Stimulated activated CD4-positive, alpha-beta T cell treated with anti-CD3 and anti-CD28 coated beads, Interleukin-15, amount 100 ng/mL, for 24 hours (primary cell): ENCODE results near the gene IRF1.
"Not testable (repeated sequence)": the region's sequence is repeated elsewhere in the genome, so short reads cannot be mapped to it uniquely, and the experiment has no call there.

Experiments used
- DNase-seq: peaks from one replicate; pipeline ENCODE4 v3.0.0-alpha.2; 2020

IRF1 gene

DNA sequence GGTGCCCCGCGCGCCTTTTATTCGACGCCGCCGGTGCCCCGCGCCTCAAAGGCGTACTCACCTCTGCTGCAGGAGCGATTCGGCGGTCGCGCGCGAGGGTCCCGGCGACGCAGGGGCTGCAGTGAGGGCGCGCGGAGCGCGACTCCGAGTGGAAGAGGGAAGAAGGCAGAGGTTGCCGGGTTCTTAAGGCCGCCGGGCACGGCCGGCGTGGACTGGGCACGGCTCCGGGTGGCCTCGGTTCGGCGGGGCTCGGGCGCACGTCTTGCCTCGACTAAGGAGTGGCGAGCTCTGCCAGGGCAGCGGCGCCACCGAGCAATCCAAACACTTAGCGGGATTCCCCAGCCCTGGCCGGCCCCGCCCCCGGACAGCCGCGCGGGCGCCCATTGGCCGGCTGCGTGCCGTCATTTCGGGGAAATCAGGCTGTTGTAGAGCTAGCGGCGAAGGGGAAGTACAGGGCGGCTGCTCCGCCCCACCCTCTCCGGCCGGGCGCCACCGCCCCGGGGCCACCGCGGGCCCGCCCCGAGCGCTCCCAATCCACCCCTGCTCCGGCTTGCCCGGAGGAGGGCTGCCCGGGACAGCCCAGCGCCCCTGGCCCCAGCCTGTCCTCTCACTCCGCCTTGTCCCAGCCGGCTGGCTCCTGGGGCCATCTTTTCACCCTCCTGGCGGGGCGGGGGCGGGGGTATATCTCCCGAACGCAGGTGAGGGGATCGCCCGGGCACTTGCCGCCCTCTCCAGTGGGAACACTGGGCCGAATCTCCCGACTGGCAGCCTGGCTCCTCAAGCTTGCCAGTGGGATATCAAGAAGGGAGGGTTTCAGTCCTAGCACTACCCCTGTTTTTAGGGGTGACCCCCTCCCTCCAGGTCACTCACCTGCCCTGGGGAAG, at the start of gene IRF1:
Gene IRF1, minus strand, starts transcription at position 290 of the 884 bp plus-strand sequence. CDS start 1,295 bp downstream, outside the sequence.
- peak; percentile 98 for DNase-seq

GRCh38 chr5:132540149-132540548, 49.6 kb upstream of the IRF1 start:
- DNase-seq = no peak

DNA sequence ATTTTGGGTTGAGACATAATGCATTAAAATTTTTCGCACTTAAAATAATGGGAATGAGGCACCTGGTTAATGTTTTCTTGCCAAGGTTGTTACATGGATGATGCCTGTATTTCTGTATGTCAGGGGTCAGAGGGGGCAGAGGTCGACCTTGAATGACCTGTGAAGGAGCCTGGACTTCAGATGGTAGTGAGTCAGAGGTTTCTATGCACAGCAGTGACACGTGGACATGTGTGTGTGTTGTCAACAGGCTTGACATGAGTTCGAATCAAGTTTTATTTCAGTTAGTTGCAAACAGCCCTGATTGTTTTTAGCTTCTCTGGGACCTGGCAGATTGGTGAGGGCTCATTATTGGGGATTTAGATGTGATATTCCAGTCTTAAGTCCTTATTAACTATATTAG, 49.1 kb upstream of the IRF1 start:
- DNase-seq = no peak

DNA sequence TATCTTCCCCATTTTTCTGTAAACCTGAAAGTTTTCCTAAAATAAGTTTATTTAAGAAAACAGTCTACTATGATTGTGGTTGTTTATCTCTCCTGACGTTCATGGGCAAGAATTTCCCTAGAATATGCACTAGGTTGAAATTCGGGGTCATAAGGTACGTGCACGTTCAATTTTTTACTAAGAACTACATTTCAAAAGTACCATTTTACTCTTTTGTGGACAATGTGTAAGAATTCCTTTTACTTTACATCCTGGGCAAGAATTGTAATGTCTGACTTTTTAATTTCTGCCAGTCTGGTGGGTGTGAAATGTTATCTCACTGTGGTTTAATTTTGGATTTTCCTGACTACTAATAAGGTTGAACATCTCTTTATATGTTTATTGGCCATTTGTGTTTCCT, 40.4 kb upstream of the IRF1 start:
- DNase-seq = no peak

GRCh38 chr5:132528866-132529634, 38.5 kb upstream of the IRF1 start:
- peak; percentile 9 for DNase-seq

- DNase-seq = no peak
Observed at GRCh38 chr5:132528021-132528420, 37.4 kb upstream of the IRF1 start.

GRCh38 chr5:132526974-132527564, 36.5 kb upstream of the IRF1 start:
- DNase-seq = no peak

- DNase-seq = peak; percentile 37
Observed at GRCh38 chr5:132526290-132526973, 35.9 kb upstream of the IRF1 start.

DNA sequence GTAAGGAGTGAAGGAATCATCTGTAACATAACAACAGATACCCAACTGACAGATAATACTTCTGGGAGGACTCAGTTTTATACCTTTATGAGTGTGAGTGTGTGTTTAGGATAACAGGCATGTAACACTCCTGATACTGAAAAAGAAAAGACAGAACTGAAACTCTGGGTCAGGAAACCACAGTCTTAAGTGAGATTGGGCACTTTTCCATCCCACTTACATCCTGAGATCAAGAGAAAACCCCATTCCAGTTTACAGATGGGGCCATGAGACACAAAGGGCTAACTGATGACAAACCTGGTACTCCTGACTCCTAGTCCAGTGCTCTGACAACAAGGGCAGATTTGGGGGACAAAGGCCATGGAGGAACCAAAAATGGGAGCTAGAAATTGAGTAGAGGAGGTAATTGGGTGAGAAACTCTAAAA, 34.7 kb upstream of the IRF1 start:
- DNase-seq = peak; percentile 21

DNA sequence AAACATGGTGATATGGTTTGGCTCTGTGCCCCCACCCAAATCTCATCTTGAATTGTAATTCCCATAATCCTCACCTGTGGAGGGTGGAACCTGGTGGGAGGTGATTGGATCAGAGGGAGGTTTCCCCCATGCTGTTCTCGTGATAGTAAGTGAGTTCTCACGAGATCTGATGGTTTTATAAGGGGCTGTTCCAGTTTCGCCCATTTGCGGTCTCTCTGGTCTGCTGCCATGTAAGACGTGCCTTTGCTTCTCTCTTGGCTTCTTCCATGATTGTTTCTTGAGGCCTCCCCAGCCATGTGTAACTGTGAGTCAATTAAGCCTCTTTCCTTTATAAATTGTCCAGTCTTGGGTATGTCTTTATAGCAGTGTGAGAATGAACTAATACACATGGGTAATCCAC, 34.3 kb upstream of the IRF1 start:
- DNase-seq = not testable (repeated sequence)

- DNase-seq = not testable (repeated sequence)
Observed at GRCh38 chr5:132522067-132522466, 31.5 kb upstream of the IRF1 start.

- not testable (repeated sequence) for DNase-seq
Observed at GRCh38 chr5:132513618-132514336, 23.2 kb upstream of the IRF1 start.

- no peak for DNase-seq
Observed at GRCh38 chr5:132510076-132510475, 19.5 kb upstream of the IRF1 start.

DNA sequence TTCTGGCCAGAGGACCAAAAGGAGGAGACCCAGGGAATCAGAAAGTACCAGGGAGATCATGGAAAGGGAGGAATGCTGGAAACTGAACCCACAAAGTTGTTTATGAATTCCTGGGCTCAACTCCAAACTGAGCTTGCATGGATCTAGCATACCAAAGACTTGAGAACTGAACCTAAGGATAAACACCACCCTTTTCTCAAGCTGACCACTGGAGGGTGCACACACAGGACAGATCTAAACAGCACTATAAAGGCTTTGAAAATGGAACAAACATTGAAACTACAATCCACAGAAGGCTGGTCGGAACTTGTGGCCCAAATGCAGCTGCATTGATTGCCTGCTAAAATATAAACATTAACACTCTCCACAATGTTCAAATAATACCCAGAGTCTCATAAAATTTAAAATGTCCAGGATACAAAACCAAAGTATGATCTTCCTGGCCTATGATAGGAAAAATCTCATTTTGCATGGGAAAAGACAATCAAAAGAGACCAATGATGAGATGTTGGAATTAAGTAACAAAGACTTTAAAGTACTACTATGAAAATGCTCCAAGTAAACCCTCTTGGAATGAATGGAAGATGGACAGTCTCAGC, 15.6 kb upstream of the IRF1 start:
- DNase-seq = no peak

DNA sequence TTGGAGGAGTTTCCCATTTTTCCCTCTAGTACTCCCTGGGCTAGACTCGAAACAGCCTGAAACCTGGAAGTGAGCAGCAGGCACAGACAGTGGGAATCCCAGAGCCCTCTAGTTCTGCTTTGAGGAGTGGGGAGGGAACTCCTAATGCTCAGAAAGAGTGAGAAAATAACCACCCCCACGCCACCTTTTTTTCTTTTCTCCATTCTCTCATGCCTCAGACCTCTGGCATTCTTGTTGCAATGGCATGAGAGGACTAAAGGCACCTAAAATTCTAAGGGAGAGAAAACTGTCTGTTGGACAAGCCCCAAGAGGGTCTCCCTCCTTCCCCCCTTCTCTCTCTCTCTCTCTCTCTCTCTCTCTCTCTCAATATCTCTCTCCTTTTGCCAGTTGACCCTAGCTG, 15.1 kb upstream of the IRF1 start:
- no peak for DNase-seq

GRCh38 chr5:132504746-132505145, 14.2 kb upstream of the IRF1 start:
- DNase-seq = no peak

GRCh38 chr5:132503244-132503643, 12.7 kb upstream of the IRF1 start:
- no peak for DNase-seq

GRCh38 chr5:132501961-132502931, 11.7 kb upstream of the IRF1 start:
- DNase-seq = no peak

GRCh38 chr5:132501629-132501956, 11.0 kb upstream of the IRF1 start:
- no peak for DNase-seq

DNA sequence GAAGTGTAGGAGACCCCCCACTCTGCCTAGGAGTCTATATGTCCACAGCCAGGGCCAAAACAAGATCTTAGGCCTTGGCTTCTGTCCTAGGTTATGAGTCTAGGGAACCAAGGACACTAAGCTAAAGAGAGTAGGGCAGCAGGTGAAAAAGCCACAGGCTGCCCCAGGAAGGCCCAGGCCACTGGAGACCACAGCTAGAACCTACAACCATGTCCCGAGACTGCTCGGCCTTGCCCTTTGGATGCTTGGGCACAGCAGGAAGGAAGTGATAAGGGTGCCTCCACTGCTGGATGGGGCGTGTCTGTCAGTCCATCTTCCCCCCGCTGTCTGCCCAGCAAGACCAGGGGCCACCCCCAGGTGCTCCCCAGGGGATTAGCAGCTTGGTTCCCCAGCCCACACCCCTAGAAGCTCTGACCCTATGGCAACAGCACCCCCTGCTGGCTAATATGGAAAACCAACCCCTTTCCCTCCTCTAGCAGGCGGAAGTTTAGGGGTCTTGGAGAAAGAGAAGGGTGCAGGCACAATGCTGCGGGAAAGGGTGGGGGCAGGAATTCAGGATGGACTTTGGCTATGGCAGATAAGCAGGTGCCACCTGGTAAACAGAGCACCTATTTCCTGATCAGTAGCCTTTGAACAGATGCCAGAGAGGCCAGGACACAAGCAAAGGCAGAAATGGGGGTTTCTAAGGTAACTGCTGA, 10.5 kb upstream of the IRF1 start:
- DNase-seq = peak; percentile 76
